ENCODE measurements around the gene F11R. TPM values are rescaled to one million over a fixed set of nuclear protein-coding genes. Genes with fewer than 3 reads are reported as not detected.
"Not testable (repeated sequence)": the region's sequence is repeated elsewhere in the genome, so short reads cannot be mapped to it uniquely, and the experiment has no call there.

Gene F11R
- total and polyA plus RNA-seq, 4 donors = 25.8 to 80.4 (median 45.6) TPM

DNA sequence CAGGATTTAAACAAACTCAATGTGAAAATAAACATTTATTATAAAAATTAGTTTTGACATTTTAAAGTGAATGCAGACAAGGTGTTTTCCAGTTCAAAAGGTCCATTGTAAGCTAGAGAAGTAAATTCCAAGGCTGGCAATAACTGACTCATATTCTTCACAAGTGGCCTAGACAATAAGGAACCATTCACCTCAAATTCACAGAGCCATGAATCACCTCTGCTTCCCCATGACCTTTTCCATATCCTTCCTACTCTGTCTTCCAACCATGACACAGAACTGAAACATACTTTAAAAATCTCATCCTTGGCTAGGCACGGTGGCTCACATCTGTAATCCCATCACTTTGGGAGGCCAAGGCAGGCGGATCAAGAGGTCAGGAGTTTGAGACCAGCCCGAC, 24.8 kb downstream of the F11R start:
- Histone ChIP-seq H3K27ac (ENCODE audit: low read depth in 1 of 2, low read length in 2 of 2) (no peak overlapping the region), H3K4me3 (ENCODE audit: low read depth in 1 of 3, low read length in 3 of 3) (no peak overlapping the region), H3K9me3 (ENCODE audit: control insufficient read depth in 4 of 4, low read length in 3 of 4) (no peaks in the 10 kb centered on the region), H3K9ac (ENCODE audit: low read depth in 1 of 2, low read length in 2 of 2) (no peak overlapping the region), H3K4me1 (ENCODE audit: control insufficient read depth in 4 of 4, insufficient read depth in 4 of 4, low read length in 3 of 4) (peaks cover 0 to 5% (median 0%) of the 10 kb centered on the region in 4 donors), H3K27me3 (ENCODE audit: control insufficient read depth in 4 of 4, insufficient read depth in 4 of 4, low read length in 3 of 4) (no peaks in the 10 kb centered on the region), H3K36me3 (ENCODE audit: control insufficient read depth in 4 of 4, insufficient read depth in 3 of 4, low read depth in 1 of 4, low read length in 3 of 4) (peaks cover 0 to 31% (median 24%) of the 10 kb centered on the region in 4 donors)
- no peak for TF ChIP-seq EGR1 (IDR thresholded peaks at IDR 0.05; ENCODE audit: low read depth in 2 of 2)
- TF ChIP-seq, protein P1, sequence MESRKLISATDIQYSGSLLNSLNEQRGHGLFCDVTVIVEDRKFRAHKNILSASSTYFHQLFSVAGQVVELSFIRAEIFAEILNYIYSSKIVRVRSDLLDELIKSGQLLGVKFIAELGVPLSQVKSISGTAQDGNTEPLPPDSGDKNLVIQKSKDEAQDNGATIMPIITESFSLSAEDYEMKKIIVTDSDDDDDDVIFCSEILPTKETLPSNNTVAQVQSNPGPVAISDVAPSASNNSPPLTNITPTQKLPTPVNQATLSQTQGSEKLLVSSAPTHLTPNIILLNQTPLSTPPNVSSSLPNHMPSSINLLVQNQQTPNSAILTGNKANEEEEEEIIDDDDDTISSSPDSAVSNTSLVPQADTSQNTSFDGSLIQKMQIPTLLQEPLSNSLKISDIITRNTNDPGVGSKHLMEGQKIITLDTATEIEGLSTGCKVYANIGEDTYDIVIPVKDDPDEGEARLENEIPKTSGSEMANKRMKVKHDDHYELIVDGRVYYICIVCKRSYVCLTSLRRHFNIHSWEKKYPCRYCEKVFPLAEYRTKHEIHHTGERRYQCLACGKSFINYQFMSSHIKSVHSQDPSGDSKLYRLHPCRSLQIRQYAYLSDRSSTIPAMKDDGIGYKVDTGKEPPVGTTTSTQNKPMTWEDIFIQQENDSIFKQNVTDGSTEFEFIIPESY (IDR thresholded peaks at IDR 0.05) = no peak
- TF ChIP-seq JUND (IDR thresholded peaks at IDR 0.05) = no peak
- WGBS = 90% methylated on average over 3 of the region's 3 CpGs
- DNase-seq (ENCODE audit: low spot score) = no peak

DNA sequence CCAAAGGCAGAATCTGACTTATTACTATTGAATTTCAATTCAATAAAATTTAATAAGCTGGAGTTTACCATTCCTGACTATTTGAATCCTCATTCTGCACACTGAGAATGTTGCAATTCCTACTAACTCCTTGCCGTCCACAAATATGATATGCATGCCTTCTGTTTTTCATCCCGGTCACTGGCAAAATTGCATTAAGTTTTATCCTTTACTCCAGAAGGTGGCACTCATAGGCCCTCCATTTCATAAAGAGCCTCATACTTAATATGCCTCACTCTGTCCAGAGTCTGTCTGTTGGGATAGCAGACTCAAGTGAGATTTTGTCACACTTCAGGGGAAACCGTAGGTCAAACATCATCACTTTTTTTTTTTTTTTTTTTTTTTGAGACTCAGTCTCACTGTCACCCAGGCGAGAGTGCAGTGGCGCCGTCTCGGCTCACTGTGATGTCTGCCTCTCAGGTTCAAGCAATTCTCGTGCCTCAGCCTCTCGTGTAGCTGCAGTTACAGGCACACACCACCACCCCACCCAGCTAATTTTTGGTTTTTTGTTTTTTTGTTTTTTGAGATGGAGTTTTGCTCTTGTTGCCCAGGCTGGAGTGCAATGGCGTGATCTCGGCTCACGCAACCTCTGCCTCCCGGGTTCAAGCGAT, 27.3 kb downstream of the F11R start:
- H3K4me3 ChIP-seq (ENCODE audit: low read depth in 1 of 3, low read length in 3 of 3) = no peak overlapping the region
- H3K27ac ChIP-seq (ENCODE audit: low read depth in 1 of 2, low read length in 2 of 2) = no peak overlapping the region
- DNase-seq (ENCODE audit: low spot score) = no peak
- TF ChIP-seq, protein P2, sequence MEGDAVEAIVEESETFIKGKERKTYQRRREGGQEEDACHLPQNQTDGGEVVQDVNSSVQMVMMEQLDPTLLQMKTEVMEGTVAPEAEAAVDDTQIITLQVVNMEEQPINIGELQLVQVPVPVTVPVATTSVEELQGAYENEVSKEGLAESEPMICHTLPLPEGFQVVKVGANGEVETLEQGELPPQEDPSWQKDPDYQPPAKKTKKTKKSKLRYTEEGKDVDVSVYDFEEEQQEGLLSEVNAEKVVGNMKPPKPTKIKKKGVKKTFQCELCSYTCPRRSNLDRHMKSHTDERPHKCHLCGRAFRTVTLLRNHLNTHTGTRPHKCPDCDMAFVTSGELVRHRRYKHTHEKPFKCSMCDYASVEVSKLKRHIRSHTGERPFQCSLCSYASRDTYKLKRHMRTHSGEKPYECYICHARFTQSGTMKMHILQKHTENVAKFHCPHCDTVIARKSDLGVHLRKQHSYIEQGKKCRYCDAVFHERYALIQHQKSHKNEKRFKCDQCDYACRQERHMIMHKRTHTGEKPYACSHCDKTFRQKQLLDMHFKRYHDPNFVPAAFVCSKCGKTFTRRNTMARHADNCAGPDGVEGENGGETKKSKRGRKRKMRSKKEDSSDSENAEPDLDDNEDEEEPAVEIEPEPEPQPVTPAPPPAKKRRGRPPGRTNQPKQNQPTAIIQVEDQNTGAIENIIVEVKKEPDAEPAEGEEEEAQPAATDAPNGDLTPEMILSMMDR (IDR thresholded peaks at IDR 0.05; ENCODE audit: low read depth, low read length, missing input control) = peak; percentile 30
- TF ChIP-seq RAD21 (IDR thresholded peaks at IDR 0.05) = peak; percentile 79 to 80
- no peak for TF ChIP-seq TAF1 (conservative IDR thresholded peaks at IDR 0.05)
- TF ChIP-seq SP1 (IDR thresholded peaks at IDR 0.05) = peak; percentile 12
- peak in 1 of 2 donors; percentile 20 for TF ChIP-seq HNF4A (conservative IDR thresholded peaks at IDR 0.05)
- no peak for TF ChIP-seq FOXA2 (IDR thresholded peaks at IDR 0.05)
- H3K4me1 ChIP-seq (ENCODE audit: control insufficient read depth in 4 of 4, insufficient read depth in 4 of 4, low read length in 3 of 4) = peaks cover 0 to 8% (median 1%) of the 10 kb centered on the region in 4 donors
- 79% methylated on average over 14 of the region's 14 CpGs for WGBS
- H3K27me3 ChIP-seq (ENCODE audit: control insufficient read depth in 4 of 4, insufficient read depth in 4 of 4, low read length in 3 of 4) = no peaks in the 10 kb centered on the region
- H3K9ac ChIP-seq (ENCODE audit: low read depth in 1 of 2, low read length in 2 of 2) = no peak overlapping the region
- no peaks in the 10 kb centered on the region for H3K9me3 ChIP-seq (ENCODE audit: control insufficient read depth in 4 of 4, low read length in 3 of 4)
- peaks cover 0 to 6% (median 4%) of the 10 kb centered on the region in 4 donors for H3K36me3 ChIP-seq (ENCODE audit: control insufficient read depth in 4 of 4, insufficient read depth in 3 of 4, low read depth in 1 of 4, low read length in 3 of 4)

DNA sequence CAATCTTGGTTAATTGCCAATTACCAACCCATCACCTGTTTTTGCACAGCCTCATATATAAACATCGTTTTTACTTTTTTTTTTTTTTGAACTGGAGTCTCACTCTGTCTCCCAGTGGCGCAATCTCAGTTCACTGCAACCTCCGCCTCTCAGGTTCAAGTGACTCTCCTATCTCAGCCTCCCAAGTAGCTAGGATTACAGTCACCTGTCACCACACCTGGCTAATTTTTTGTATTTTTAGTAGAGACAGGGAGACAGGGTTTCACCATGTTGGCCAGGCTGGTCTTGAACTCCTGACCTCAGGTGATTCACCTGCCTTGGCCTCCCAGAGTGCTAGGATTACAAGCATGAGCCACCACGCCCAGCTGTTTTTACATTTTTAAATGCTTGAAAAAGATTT, 28.9 kb downstream of the F11R start:
- H3K9ac ChIP-seq (ENCODE audit: low read depth in 1 of 2, low read length in 2 of 2); H3K4me3 ChIP-seq (ENCODE audit: low read depth in 1 of 3, low read length in 3 of 3); H3K36me3 ChIP-seq (ENCODE audit: control insufficient read depth in 4 of 4, insufficient read depth in 3 of 4, low read depth in 1 of 4, low read length in 3 of 4); H3K27me3 ChIP-seq (ENCODE audit: control insufficient read depth in 4 of 4, insufficient read depth in 4 of 4, low read length in 3 of 4); H3K4me1 ChIP-seq (ENCODE audit: control insufficient read depth in 4 of 4, insufficient read depth in 4 of 4, low read length in 3 of 4); H3K9me3 ChIP-seq (ENCODE audit: control insufficient read depth in 4 of 4, low read length in 3 of 4); DNase-seq (ENCODE audit: low spot score); H3K27ac ChIP-seq (ENCODE audit: low read depth in 1 of 2, low read length in 2 of 2): not testable (repeated sequence)
- WGBS = 74% methylated on average over 4 of the region's 4 CpGs

Data from liver (tissue), 9 donors.